ENCODE results near the gene CLASP1. TPM values are rescaled to one million over a fixed set of nuclear protein-coding genes. Genes with fewer than 3 reads are reported as not detected.

CLASP1 gene
- total and polyA plus RNA-seq, 2 experiments from 2014 or later = 16.6 to 56.3 TPM

DNA sequence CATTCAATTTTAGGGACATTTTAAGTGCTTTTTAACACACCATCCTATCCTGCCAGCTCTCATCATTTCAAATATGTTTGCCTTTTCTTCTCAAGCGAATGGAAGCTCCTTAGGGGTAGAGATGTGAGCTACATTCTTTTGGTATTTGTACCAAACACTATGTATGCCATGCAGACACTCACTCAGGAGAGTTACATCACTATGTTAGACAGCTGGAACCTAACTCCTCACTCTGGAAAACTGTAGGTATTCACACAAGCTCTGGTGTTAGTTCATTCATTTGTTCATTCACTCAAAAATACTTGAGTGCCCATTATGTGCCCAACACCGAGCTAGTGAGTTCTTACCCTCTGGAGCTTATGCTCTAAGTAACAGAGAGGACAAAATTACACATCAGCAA, 144.9 kb downstream of the CLASP1 start:
- Mint-ChIP-seq H3K36me3 (ENCODE audit: low read depth) (peaks cover 38% of the 10 kb centered on the region), H3K27ac (no peak overlapping the region), H3K4me3 (no peak overlapping the region), H3K27me3 (ENCODE audit: insufficient read depth, low read depth, poor library complexity) (no peaks in the 10 kb centered on the region), H3K9me3 (peaks cover 8% of the 10 kb centered on the region), H3K4me1 (peaks cover 8% of the 10 kb centered on the region; the same call in 2 of the 3 replicates)
- Histone ChIP-seq H3K27ac (ENCODE audit: low read depth) (no peak overlapping the region), H3K79me2 (replicated peaks; ENCODE audit: insufficient read depth) (peaks cover 15% of the 10 kb centered on the region), H2AFZ (no peak overlapping the region), H3K27me3 (ENCODE audit: insufficient read depth) (no peaks in the 10 kb centered on the region), H3K4me1 (ENCODE audit: insufficient read depth) (no peaks in the 10 kb centered on the region), H3K4me3 (no peak overlapping the region), H3K36me3 (ENCODE audit: insufficient read depth) (peaks cover 15% of the 10 kb centered on the region), H4K20me1 (replicated peaks; ENCODE audit: insufficient read depth) (peaks cover 4% of the 10 kb centered on the region), H3K9me2 (ENCODE audit: insufficient read depth) (peaks cover 2% of the 10 kb centered on the region; the same call in 1 of the 2 replicates), H3F3A (replicated peaks; ENCODE audit: low read depth) (no peaks in the 10 kb centered on the region), H3K4me2 (no peak overlapping the region)
- ATAC-seq = no peak
- no peak for DNase-seq (ENCODE audit: low spot score)
- TF ChIP-seq, protein P1, sequence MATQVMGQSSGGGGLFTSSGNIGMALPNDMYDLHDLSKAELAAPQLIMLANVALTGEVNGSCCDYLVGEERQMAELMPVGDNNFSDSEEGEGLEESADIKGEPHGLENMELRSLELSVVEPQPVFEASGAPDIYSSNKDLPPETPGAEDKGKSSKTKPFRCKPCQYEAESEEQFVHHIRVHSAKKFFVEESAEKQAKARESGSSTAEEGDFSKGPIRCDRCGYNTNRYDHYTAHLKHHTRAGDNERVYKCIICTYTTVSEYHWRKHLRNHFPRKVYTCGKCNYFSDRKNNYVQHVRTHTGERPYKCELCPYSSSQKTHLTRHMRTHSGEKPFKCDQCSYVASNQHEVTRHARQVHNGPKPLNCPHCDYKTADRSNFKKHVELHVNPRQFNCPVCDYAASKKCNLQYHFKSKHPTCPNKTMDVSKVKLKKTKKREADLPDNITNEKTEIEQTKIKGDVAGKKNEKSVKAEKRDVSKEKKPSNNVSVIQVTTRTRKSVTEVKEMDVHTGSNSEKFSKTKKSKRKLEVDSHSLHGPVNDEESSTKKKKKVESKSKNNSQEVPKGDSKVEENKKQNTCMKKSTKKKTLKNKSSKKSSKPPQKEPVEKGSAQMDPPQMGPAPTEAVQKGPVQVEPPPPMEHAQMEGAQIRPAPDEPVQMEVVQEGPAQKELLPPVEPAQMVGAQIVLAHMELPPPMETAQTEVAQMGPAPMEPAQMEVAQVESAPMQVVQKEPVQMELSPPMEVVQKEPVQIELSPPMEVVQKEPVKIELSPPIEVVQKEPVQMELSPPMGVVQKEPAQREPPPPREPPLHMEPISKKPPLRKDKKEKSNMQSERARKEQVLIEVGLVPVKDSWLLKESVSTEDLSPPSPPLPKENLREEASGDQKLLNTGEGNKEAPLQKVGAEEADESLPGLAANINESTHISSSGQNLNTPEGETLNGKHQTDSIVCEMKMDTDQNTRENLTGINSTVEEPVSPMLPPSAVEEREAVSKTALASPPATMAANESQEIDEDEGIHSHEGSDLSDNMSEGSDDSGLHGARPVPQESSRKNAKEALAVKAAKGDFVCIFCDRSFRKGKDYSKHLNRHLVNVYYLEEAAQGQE (IDR thresholded peaks at IDR 0.05; ENCODE audit: unreplicated experiment) = no peak
- TF ChIP-seq, protein P2, sequence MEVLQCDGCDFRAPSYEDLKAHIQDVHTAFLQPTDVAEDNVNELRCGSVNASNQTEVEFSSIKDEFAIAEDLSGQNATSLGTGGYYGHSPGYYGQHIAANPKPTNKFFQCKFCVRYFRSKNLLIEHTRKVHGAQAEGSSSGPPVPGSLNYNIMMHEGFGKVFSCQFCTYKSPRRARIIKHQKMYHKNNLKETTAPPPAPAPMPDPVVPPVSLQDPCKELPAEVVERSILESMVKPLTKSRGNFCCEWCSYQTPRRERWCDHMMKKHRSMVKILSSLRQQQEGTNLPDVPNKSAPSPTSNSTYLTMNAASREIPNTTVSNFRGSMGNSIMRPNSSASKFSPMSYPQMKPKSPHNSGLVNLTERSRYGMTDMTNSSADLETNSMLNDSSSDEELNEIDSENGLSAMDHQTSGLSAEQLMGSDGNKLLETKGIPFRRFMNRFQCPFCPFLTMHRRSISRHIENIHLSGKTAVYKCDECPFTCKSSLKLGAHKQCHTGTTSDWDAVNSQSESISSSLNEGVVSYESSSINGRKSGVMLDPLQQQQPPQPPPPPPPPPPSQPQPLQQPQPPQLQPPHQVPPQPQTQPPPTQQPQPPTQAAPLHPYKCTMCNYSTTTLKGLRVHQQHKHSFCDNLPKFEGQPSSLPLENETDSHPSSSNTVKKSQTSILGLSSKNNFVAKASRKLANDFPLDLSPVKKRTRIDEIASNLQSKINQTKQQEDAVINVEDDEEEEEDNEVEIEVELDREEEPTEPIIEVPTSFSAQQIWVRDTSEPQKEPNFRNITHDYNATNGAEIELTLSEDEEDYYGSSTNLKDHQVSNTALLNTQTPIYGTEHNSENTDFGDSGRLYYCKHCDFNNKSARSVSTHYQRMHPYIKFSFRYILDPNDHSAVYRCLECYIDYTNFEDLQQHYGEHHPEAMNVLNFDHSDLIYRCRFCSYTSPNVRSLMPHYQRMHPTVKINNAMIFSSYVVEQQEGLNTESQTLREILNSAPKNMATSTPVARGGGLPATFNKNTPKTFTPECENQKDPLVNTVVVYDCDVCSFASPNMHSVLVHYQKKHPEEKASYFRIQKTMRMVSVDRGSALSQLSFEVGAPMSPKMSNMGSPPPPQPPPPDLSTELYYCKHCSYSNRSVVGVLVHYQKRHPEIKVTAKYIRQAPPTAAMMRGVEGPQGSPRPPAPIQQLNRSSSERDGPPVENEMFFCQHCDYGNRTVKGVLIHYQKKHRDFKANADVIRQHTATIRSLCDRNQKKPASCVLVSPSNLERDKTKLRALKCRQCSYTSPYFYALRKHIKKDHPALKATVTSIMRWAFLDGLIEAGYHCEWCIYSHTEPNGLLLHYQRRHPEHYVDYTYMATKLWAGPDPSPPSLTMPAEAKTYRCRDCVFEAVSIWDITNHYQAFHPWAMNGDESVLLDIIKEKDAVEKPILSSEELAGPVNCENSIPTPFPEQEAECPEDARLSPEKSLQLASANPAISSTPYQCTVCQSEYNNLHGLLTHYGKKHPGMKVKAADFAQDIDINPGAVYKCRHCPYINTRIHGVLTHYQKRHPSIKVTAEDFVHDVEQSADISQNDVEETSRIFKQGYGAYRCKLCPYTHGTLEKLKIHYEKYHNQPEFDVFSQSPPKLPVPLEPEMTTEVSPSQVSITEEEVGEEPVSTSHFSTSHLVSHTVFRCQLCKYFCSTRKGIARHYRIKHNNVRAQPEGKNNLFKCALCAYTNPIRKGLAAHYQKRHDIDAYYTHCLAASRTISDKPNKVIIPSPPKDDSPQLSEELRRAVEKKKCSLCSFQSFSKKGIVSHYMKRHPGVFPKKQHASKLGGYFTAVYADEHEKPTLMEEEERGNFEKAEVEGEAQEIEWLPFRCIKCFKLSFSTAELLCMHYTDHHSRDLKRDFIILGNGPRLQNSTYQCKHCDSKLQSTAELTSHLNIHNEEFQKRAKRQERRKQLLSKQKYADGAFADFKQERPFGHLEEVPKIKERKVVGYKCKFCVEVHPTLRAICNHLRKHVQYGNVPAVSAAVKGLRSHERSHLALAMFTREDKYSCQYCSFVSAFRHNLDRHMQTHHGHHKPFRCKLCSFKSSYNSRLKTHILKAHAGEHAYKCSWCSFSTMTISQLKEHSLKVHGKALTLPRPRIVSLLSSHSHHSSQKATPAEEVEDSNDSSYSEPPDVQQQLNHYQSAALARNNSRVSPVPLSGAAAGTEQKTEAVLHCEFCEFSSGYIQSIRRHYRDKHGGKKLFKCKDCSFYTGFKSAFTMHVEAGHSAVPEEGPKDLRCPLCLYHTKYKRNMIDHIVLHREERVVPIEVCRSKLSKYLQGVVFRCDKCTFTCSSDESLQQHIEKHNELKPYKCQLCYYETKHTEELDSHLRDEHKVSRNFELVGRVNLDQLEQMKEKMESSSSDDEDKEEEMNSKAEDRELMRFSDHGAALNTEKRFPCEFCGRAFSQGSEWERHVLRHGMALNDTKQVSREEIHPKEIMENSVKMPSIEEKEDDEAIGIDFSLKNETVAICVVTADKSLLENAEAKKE (CRISPR knock-in tag; IDR thresholded peaks at IDR 0.05) = no peak
- TF ChIP-seq EZH2phosphoT487 (IDR thresholded peaks at IDR 0.05; ENCODE audit: unreplicated experiment) (no peak), NANOG (IDR thresholded peaks at IDR 0.05; ENCODE audit: borderline replicate concordance) (no peak), ZNF114 (CRISPR knock-in tag; IDR thresholded peaks at IDR 0.05) (no peak), EZH2 (IDR thresholded peaks at IDR 0.05; ENCODE audit: low read depth, unreplicated experiment) (no peak), JUNB (IDR thresholded peaks at IDR 0.05; ENCODE audit: unreplicated experiment) (no peak), ZNF331 (CRISPR knock-in tag; IDR thresholded peaks at IDR 0.05; ENCODE audit: low read depth) (no peak), STAT1 (IDR thresholded peaks at IDR 0.05; ENCODE audit: unreplicated experiment) (no peak), POLR2AphosphoS5 (IDR thresholded peaks at IDR 0.05; ENCODE audit: low read depth) (no peak)
- TF ChIP-seq, protein P3, sequence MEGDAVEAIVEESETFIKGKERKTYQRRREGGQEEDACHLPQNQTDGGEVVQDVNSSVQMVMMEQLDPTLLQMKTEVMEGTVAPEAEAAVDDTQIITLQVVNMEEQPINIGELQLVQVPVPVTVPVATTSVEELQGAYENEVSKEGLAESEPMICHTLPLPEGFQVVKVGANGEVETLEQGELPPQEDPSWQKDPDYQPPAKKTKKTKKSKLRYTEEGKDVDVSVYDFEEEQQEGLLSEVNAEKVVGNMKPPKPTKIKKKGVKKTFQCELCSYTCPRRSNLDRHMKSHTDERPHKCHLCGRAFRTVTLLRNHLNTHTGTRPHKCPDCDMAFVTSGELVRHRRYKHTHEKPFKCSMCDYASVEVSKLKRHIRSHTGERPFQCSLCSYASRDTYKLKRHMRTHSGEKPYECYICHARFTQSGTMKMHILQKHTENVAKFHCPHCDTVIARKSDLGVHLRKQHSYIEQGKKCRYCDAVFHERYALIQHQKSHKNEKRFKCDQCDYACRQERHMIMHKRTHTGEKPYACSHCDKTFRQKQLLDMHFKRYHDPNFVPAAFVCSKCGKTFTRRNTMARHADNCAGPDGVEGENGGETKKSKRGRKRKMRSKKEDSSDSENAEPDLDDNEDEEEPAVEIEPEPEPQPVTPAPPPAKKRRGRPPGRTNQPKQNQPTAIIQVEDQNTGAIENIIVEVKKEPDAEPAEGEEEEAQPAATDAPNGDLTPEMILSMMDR (conservative IDR thresholded peaks at IDR 0.05; ENCODE audit: low read depth in 2 of 2) = no peak
- TF ChIP-seq, protein P4, sequence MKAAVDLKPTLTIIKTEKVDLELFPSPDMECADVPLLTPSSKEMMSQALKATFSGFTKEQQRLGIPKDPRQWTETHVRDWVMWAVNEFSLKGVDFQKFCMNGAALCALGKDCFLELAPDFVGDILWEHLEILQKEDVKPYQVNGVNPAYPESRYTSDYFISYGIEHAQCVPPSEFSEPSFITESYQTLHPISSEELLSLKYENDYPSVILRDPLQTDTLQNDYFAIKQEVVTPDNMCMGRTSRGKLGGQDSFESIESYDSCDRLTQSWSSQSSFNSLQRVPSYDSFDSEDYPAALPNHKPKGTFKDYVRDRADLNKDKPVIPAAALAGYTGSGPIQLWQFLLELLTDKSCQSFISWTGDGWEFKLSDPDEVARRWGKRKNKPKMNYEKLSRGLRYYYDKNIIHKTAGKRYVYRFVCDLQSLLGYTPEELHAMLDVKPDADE (IDR thresholded peaks at IDR 0.05) = no peak
